Measurements from ENCODE around the gene CUX1.
A peak's percentile ranks its signal among the peaks of the same experiment; 100 is the strongest.
"Not testable (repeated sequence)": the region's sequence is repeated elsewhere in the genome, so short reads cannot be mapped to it uniquely, and the experiment has no call there.

The CUX1 gene

GRCh38 chr7:101869901-101870290 lies 52.5 kb downstream of the CUX1 start:
- DNase-seq (ENCODE audit: low read depth in 2 of 2), result no peak

- no peak for DNase-seq (ENCODE audit: low read depth in 2 of 2)
Observed at GRCh38 chr7:101870361-101871062, 53.1 kb downstream of the CUX1 start.

- no peak for DNase-seq (ENCODE audit: low read depth in 2 of 2)
Observed at GRCh38 chr7:101871351-101871750, 53.9 kb downstream of the CUX1 start.

GRCh38 chr7:101874028-101874427 lies 56.6 kb downstream of the CUX1 start:
- peak in 1 of 2 experiments; percentile 62 for DNase-seq (ENCODE audit: low read depth in 2 of 2)

GRCh38 chr7:101875283-101875846 lies 57.9 kb downstream of the CUX1 start:
- DNase-seq (ENCODE audit: low read depth in 2 of 2), result no peak

GRCh38 chr7:101877882-101878591 lies 60.6 kb downstream of the CUX1 start:
- DNase-seq (ENCODE audit: low read depth in 2 of 2), result no peak

GRCh38 chr7:101878938-101879337 lies 61.5 kb downstream of the CUX1 start:
- no peak for DNase-seq (ENCODE audit: low read depth in 2 of 2)

GRCh38 chr7:101879565-101879964 lies 62.1 kb downstream of the CUX1 start:
- no peak for DNase-seq (ENCODE audit: low read depth in 2 of 2)

GRCh38 chr7:101880282-101881054 lies 63.0 kb downstream of the CUX1 start:
- DNase-seq (ENCODE audit: low read depth in 2 of 2), result no peak

GRCh38 chr7:101882005-101882421 lies 64.6 kb downstream of the CUX1 start:
- DNase-seq (ENCODE audit: low read depth in 2 of 2), result peak; percentile 65 to 75

GRCh38 chr7:101882595-101883564 lies 65.5 kb downstream of the CUX1 start:
- peak; percentile 98 for DNase-seq (ENCODE audit: low read depth in 2 of 2)

GRCh38 chr7:101884671-101885596 lies 67.5 kb downstream of the CUX1 start:
- no peak for DNase-seq (ENCODE audit: low read depth in 2 of 2)

- no peak for DNase-seq (ENCODE audit: low read depth in 2 of 2)
Observed at GRCh38 chr7:101885597-101885955, 68.2 kb downstream of the CUX1 start.

GRCh38 chr7:101887352-101887751 lies 69.9 kb downstream of the CUX1 start:
- DNase-seq (ENCODE audit: low read depth in 2 of 2), result not testable (repeated sequence)

- DNase-seq (ENCODE audit: low read depth in 2 of 2), result not testable (repeated sequence)
Observed at GRCh38 chr7:101888564-101888963, 71.1 kb downstream of the CUX1 start.

- no peak for DNase-seq (ENCODE audit: low read depth in 2 of 2)
Observed at GRCh38 chr7:101890749-101891523, 73.5 kb downstream of the CUX1 start.

- no peak for DNase-seq (ENCODE audit: low read depth in 2 of 2)
Observed at GRCh38 chr7:101891936-101892640, 74.7 kb downstream of the CUX1 start.

- DNase-seq (ENCODE audit: low read depth in 2 of 2), result no peak
Observed at GRCh38 chr7:101893341-101894082, 76.1 kb downstream of the CUX1 start.

All from fibroblast of skin of left quadriceps (primary cell).